Left hindlimb (tissue), 1 donor: ENCODE measurements around the gene IL3RA.
"Not testable (repeated sequence)": the region's sequence is repeated elsewhere in the genome, so short reads cannot be mapped to it uniquely, and the experiment has no call there.

ENCODE experiments used
- DNase-seq: peaks from one replicate; pipeline ENCODE4 v3.0.0-alpha.2; 2018

The IL3RA gene

GRCh38 chrX:1332433-1332832 is 4.2 kb upstream of the IL3RA start:
- DNase-seq, result not testable (repeated sequence)

DNA sequence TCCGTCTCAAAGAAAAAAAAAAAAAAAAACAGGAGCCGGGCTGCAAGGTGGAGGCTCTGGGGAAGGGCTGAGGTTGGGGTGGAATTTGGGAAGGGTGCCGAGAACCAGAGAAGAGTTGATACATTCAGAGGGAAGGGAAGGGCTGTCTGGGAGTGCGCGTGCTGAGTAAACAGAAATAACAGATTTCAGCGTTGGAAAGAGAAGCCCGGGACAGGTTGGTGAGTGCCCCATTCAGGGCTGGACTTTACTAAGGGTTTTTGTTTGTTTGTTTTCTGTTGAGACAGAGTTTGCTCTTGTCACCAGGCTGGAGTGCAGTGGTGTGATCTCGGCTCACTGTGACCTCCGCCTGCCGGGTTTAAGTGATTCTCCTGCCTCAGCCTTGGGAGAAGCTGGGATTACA is 1.7 kb upstream of the IL3RA start:
- DNase-seq, result no peak

- DNase-seq, result no peak
Measured at GRCh38 chrX:1336948-1337779, 579 bp downstream of the IL3RA start.

GRCh38 chrX:1341545-1342184 is 5.1 kb downstream of the IL3RA start:
- DNase-seq, result no peak

DNA sequence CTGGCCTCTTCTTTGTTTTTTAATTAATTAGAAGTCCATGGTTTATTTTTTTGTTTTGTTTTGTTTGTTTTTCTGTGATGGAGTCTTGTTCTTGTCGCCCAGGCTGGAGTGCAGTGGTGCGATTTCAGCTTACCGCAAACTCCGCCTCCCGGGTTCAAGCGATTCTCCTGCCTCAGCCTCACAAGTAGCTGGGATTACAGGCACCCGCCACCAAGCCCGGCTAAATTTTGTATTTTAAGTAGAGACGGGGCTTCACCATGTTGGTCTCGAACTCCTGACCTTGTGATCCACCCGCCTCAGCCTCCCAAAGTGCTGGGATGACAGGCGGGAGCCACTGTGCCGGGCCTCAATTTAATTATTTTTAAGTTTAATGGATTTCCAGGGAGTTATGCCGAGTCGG is 13.0 kb downstream of the IL3RA start:
- DNase-seq, result not testable (repeated sequence)

- DNase-seq, result no peak
Measured at GRCh38 chrX:1351981-1352714, 15.6 kb downstream of the IL3RA start.

GRCh38 chrX:1354036-1355019 is 17.7 kb downstream of the IL3RA start:
- no peak for DNase-seq

DNA sequence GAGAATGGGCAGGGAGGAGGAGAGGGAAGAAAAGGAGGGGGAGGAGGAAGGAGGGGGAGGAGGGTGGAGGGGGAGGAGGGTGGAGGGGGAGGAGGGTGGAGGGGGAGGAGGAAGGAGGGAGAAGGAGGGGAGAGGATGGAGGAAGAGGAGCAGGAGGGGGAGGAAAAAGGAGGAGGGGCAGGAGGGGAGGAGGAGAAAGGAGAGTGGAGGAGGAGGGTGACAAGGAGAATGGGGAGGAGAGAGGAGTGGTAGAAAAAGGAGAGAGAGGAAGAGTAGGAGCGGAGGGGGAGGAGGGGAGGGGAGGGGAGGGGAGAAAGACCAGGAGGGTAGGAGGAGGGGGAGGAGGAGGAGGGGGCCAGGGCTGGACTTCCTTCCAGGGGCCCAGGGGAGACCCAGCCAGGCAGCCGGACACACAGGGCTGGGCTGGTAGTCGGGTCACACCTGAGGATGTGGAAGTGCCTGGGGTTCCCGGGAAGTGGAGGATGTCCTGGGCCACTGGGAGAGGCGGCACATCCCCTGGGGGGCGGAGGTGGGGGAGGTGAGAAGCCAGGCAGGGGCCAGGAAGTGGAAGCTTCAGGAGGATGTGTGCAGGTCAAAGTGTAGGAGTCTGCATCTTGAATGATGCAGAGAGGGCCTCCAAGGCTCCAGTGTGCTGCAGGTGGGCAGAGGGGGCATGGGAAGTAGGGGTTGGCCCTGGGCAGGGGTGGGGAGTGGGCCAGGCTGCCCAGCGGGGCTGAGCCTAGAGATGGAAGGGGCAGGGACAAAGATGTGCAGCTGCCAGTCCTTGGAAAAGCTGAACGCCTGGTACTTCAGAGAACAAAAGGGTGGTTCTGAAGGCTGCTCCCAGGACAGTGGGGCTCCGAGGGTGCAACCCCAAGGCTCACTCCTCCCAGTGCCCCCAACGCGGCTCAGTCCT is 18.8 kb downstream of the IL3RA start:
- DNase-seq, result no peak

- DNase-seq, result no peak
Measured at GRCh38 chrX:1357993-1358392, 21.4 kb downstream of the IL3RA start.

DNA sequence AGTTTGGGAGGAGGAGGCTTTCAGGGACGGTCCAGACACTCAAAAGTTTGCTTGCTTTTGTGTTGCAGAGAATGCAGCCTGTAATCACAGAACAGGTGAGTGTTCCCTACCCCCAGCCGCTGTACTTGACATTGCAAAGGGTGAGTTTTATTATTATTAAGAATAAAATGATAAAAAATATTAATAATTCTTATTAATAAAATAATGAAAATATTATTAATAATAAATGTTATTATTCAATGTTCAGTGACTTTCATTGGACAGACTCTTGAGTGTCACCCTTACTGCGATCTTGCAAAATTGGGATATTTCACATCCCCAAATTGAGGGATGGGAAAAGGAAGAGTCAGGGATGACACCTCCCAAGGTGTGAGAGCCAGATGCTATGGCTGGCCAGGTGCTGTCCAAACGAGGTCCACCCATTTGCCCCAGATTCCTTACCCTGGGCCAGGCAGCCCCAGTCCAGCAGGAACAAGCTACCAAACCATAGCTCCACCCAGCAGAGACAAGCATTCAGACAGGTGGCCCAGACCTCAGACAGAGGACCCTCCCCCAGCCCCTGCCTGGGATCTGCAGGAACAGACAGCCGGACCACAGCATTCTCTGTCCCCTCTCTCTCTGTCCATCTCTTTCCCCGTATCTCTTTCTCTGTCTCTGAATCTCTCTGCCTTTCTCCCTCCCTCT is 22.4 kb downstream of the IL3RA start:
- no peak for DNase-seq

GRCh38 chrX:1359477-1359873 is 22.9 kb downstream of the IL3RA start:
- no peak for DNase-seq

GRCh38 chrX:1360171-1360570 is 23.6 kb downstream of the IL3RA start:
- no peak for DNase-seq

DNA sequence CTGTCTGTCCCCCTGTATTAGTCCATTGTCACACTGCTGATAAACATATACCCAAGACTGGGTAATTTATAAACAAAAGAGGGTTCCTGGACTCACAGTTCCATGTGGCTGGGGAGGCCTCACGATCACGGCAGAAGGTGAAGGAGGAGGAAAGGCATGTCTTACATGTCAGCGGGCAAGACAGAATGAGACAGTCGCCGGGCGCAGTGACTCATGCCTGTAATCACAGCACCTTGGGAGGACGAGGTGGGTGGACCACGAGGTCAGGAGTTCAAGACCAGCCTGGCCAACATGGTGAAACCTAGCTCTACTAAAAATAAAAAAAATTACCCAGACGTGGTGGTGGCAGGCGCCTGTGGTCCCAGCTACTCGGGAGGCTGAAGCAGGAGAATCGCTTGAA is 24.7 kb downstream of the IL3RA start:
- no peak for DNase-seq

GRCh38 chrX:1361910-1362309 is 25.3 kb downstream of the IL3RA start:
- DNase-seq, result no peak

GRCh38 chrX:1366363-1366762 is 29.8 kb downstream of the IL3RA start:
- not testable (repeated sequence) for DNase-seq

DNA sequence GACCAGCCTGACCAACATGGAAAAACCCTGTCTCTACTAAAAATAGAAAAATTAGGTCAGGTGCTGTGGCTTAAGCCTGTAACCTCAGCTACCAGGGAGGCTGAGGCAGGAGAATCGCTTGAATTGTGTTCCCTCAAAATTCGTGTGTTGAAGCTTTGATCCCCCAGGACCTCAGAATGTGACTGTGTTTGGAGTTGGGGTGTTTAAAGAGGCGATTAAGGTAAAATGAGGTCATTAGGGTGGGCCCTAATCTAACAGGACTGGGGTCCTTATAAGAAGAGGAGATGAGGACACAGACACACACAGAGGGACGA is 31.8 kb downstream of the IL3RA start:
- no peak for DNase-seq

DNA sequence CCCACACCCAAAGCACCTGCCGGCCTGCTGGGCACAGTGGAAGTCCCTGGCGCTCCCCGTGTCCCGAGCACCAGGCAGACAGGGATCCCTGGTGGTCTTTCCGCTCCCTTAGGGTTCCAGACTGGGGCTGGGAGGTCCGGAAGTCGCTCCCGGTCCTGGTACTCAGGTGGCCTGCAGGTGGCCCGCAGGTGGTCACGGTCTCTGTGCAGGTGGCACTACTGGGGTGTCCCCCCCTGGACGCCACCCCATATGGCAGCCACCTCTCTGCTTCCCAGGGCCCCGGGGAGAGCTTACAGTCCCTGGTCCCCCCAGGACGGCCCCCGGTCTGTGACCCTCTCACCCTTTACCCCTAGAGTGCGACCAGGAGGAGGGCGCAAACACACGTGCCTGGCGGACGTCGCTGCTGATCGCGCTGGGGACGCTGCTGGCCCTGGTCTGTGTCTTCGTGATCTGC is 41.7 kb downstream of the IL3RA start:
- DNase-seq, result no peak

GRCh38 chrX:1380672-1381233 is 44.2 kb downstream of the IL3RA start:
- DNase-seq, result no peak

DNA sequence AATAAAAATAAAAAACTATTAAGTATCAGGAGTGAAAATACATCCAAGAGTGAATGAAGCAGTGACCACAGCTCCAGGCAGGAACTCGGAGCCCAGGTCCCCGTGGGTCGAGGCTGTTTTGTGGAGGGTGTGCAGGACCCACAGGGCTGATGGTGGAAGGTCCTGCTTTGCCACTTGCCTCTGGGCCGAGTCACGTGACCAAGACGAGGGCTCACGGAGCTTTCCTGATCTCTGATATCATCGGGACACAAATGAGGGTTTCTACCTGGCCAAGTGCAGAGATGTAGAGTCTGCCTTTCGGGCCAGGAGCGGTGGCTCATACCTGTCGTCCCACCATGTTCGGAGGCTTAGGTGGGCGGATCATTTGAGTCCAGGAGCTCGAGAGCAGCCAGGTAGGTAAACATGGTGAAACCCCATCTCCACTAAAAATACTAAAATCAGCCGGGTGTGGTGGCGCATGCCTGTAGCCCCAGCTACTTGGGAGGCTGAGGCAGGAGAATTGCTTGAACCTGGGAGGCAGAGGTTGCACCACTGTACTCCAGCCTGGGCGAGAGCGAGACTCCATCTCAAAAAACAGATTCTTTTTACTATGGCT is 48.2 kb downstream of the IL3RA start:
- DNase-seq, result no peak
